Measurements from ENCODE around the gene CMTM7.
"Not testable (repeated sequence)": the region's sequence is repeated elsewhere in the genome, so short reads cannot be mapped to it uniquely, and the experiment has no call there.

The CMTM7 gene

GRCh38 chr3:32379831-32380500 lies 11.7 kb upstream of the CMTM7 start:
- DNase-seq (ENCODE audit: extremely low read depth in 1 of 2, low read depth in 1 of 2): no peak

- DNase-seq (ENCODE audit: extremely low read depth in 1 of 2, low read depth in 1 of 2): no peak
Measured at GRCh38 chr3:32381922-32382321, 9.7 kb upstream of the CMTM7 start.

- DNase-seq (ENCODE audit: extremely low read depth in 1 of 2, low read depth in 1 of 2): no peak
Measured at GRCh38 chr3:32383136-32383711, 8.4 kb upstream of the CMTM7 start.

DNA sequence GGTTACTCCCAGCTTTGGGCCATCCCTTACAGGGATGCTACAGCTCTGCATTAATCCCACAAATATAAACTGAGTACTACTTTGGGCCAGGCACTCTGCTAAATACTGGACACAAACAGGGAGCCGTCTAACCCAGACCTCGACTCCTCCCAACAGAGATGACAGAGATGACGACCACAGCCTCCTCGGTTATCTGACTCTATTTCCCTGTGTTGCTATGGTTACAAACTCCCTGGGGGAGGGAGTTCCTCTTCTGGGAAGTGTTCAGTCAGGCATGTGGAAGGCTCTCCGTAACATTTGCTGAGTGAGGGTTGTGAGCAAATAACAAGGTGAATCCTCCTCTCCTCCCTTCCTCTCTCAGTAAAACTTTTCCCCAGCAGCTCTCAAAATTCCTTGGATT lies 6.7 kb upstream of the CMTM7 start:
- no peak for DNase-seq (ENCODE audit: extremely low read depth in 1 of 2, low read depth in 1 of 2)

GRCh38 chr3:32387512-32387911 lies 4.1 kb upstream of the CMTM7 start:
- no peak for DNase-seq (ENCODE audit: extremely low read depth in 1 of 2, low read depth in 1 of 2)

DNA sequence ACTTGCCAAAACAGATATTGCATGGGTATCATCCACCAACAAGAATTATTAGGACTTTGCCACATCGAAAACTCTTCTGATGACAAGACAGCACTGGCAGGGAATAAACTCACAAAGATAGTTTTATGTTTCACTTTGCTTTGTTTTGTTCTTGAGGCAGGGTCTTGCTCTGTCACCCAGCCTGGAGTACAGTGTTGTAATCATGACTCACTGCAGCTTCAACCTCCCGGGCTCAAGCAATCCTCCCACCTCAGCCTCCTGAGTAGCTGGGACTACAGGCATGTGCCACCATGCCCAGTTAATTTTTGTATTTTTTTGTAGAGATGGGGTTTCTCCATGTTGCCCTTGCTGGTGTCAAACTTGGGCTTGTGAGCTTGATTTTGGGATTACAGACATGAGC lies 2.1 kb upstream of the CMTM7 start:
- DNase-seq (ENCODE audit: extremely low read depth in 1 of 2, low read depth in 1 of 2): not testable (repeated sequence)

GRCh38 chr3:32392536-32393302 lies 1.1 kb downstream of the CMTM7 start:
- no peak for DNase-seq (ENCODE audit: extremely low read depth in 1 of 2, low read depth in 1 of 2)

- no peak for DNase-seq (ENCODE audit: extremely low read depth in 1 of 2, low read depth in 1 of 2)
Measured at GRCh38 chr3:32395496-32395895, 3.8 kb downstream of the CMTM7 start.

- no peak for DNase-seq (ENCODE audit: extremely low read depth in 1 of 2, low read depth in 1 of 2)
Measured at GRCh38 chr3:32397941-32398340, 6.3 kb downstream of the CMTM7 start.

DNA sequence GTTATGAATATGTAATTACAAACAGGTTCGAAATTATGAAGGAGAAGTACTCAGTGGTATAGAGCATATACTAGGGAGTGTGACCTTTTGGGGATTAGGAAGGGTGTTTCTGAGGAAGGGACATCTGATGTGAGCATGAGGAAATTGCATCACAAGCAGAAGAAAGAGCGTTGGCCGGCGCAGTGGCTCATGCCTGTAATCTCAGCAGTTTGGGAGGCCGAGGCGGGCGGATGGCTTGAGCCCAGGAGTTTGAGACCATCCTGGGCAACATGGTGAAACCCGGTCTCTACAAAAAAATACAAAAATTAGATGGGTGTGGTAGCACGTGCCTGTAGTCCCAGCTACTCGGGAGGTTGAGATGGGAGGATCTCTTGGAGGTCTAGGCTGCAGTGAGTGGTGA lies 6.9 kb downstream of the CMTM7 start:
- DNase-seq (ENCODE audit: extremely low read depth in 1 of 2, low read depth in 1 of 2): no peak

DNA sequence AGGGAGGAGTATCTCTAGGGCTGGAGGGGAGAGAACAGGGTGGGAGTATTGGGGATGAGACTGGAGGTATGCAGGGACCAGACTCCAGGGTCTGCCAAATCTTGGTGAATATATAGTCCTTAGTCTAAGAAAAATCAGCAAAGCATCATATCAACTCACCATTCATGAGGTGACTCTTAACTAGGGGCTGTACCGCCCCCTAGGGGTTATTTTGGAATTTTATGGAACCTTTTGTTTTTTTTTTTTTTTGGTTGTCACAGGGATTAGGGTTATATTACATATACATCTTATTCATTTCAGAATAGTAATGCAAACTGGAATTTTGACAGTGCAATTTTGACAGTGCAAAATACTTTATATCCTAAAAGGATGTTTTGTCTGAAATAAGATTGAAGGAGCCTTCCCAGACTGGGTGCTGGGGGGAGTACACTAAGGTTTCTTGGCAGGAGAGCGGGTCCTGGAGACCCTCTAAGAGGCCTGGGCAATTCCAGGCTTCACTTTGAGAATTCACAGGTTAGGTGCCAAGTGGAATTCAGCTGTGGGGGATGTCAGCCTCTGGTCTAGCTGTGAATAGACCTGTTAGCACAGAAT lies 7.5 kb downstream of the CMTM7 start:
- DNase-seq (ENCODE audit: extremely low read depth in 1 of 2, low read depth in 1 of 2): no peak

DNA sequence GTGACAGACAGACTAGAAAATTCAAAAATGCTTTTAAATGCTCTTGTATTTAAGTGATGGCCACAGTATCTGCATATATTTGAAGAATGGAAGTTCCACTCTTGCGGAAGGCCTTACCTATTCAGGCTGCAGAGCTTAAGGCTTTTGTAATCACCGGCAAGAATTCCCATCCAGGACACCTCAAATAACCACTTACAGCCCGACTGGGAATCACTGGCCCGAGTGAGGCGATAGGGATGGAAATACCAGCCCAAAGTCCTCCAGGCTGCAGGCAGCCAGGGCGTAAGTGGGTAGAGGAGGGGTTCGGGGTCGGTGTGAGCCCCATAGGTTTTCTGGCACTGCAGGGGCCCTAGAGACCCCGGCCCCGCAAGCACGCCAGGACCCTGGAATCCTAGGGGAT lies 9.5 kb downstream of the CMTM7 start:
- no peak for DNase-seq (ENCODE audit: extremely low read depth in 1 of 2, low read depth in 1 of 2)

- DNase-seq (ENCODE audit: extremely low read depth in 1 of 2, low read depth in 1 of 2): no peak
Measured at GRCh38 chr3:32401556-32402081, 10.0 kb downstream of the CMTM7 start.

DNA sequence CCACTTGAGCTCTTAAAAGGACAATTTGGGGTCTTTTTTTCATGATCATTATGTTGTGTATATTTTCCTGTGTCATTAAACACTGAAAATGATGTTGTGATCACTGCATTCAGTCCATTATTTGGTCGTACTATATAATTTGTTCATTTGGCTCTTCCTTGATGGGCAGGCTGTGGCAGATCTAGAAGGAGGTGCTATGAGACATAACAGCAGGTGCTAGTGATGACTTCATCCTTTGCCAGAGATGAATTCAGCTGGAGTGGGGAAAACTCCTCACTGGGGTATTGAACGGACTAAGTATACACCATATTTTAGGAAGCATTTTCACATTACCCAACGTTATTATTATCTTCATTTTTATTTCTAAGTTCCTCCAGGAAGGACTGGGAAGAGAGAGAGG lies 12.0 kb downstream of the CMTM7 start:
- no peak for DNase-seq (ENCODE audit: extremely low read depth in 1 of 2, low read depth in 1 of 2)

GRCh38 chr3:32404714-32405113 lies 13.1 kb downstream of the CMTM7 start:
- no peak for DNase-seq (ENCODE audit: extremely low read depth in 1 of 2, low read depth in 1 of 2)

DNA sequence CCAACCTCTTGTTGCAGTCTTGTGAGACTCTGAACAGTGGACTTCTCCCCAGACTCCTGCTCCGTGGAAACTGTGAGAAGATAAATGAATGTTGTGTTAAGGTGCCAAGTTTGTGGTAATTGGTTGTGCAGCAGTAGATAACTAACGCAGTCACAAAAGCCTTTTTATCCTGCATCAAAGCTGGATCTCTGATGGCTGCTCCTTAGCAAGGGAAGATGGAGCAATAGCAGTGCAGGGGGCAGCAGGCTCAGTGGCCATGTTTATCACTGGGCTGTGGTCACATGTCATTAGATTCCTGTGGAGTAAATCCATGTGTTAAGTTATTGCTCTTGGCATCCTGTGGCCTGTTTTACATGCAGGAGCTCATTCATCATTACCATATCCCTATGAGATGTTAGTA lies 13.5 kb downstream of the CMTM7 start:
- DNase-seq (ENCODE audit: extremely low read depth in 1 of 2, low read depth in 1 of 2): no peak

GRCh38 chr3:32405711-32406323 lies 14.2 kb downstream of the CMTM7 start:
- no peak for DNase-seq (ENCODE audit: extremely low read depth in 1 of 2, low read depth in 1 of 2)

DNA sequence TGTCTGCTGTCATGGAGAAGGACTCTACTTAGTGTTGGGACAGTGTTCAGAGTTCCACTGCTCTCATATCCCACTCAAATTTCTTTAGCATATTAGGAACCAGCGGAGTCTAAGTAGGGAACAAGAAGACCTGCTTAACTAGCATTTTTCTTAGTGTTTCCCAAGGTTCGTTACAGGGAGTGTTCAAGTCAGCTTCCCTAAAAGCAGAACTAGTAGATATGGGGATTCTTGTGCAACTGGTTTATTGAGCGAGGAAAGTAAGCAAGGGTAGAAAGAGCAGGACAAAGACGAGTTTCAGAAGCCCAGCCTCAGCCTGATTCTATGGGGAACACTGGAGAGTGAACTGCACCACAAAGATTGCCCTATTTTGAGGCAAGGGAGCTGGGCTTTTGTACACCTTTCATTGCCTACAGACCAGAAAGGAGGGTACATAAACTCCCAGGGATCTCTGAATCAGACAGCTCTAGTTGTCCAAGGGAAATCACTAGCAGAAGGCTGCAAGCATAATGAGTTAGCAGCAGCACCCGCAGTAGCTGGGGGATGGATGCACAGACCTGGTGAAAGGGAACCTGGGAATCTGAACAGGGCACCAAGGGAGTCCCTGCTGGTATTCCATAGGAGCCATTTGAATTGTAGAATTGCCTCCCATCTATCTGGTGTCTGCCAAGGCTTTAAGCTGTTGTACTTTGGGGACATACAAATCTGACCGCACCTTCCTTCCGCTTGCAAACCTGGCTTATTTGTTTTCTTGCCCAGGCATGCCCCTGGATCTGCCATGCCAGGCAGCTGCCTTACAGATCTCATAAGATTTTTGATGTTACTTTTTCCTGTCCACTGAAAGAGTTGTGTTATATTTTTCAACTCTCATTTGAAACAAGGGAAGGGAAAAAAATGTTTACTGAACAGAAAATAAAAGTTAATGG lies 15.1 kb downstream of the CMTM7 start:
- no peak for DNase-seq (ENCODE audit: extremely low read depth in 1 of 2, low read depth in 1 of 2)

DNA sequence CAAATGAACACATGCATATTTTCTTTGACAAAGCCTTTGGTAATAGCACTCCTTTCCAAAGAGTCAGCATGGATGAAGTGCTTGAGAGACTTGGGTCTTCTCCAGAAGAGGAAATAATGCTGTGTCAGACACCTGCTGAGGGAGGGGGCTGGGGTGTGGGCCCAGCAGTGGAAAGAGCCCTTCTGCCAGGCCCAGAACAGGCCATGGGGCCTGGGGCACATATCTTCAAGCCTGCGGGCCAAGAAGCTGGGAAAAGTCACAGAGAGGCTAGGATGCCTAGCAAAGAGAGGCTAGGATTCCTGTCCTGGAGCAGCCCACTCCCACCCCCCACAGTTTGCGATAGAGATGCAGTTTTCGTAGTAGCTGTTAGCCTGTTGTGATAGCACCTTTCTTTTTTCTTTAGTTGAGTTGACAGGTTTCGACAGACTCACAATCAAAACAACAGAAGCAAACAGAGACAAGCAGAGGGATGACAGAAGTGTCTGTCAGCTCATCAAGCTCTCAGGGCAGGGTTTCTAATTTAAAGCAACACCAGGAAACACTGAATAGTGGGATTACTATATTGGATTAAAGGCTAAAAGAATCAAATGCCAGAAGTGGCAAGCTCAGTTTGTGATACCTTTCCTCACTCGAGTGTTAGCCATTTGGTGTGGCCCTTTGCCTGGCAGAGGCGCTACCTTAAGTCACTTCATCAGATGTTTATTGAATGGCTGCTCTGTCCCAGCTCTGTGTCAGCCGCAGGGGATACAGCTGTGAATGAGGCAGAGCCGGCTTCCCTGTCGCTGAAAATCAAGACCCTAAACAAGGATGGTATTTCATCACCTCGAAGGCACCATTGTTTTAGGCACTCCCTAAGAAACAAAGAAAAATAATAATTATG lies 19.0 kb downstream of the CMTM7 start:
- no peak for DNase-seq (ENCODE audit: extremely low read depth in 1 of 2, low read depth in 1 of 2)
